DMS114 treated with DMSO at 0.1 percent for 48 hours (cell line): ENCODE measurements around the gene IST1.

Source experiments
- DNase-seq: peaks from one replicate; lab custom pipeline; 2025; ENCODE audit not compliant: unreplicated experiment; lab: John Stamatoyannopoulos, UW

IST1 gene

GRCh38 chr16:71961066-71962039, 66.0 kb downstream of the IST1 start:
- peak; percentile 75 for DNase-seq

- no peak for DNase-seq
These were observed 68.0 kb downstream of the IST1 start for GRCh38 chr16:71963125-71963875.

- no peak for DNase-seq
These were observed 69.9 kb downstream of the IST1 start for GRCh38 chr16:71965223-71965622.

- no peak for DNase-seq
These were observed 71.6 kb downstream of the IST1 start for GRCh38 chr16:71966932-71967331.

GRCh38 chr16:71969353-71969752, 74.0 kb downstream of the IST1 start:
- no peak for DNase-seq

GRCh38 chr16:71971571-71971970, 76.2 kb downstream of the IST1 start:
- DNase-seq: no peak

- no peak for DNase-seq
These were observed 77.0 kb downstream of the IST1 start for GRCh38 chr16:71972356-71972755.

GRCh38 chr16:71973001-71973400, 77.7 kb downstream of the IST1 start:
- no peak for DNase-seq

- DNase-seq: no peak
These were observed 78.9 kb downstream of the IST1 start for GRCh38 chr16:71974068-71974818.
